Thyroid gland (tissue), 4 donors: ENCODE data around the gene HLA-E. TPM values are rescaled to one million over a fixed set of nuclear protein-coding genes. Genes with fewer than 3 reads are reported as not detected.
A peak's percentile ranks its signal among the peaks of the same experiment; 100 is the strongest.

Experiments used
- DNase-seq, 2 donors: peaks; one replicate each; pipeline ENCODE4 v3.0.0-alpha.2; 2019
- H3K27ac ChIP-seq, 3 donors: fragments of 200-600 bp; sonication (generic); 1 replicate in 2 of 3; 2 replicates in 1 of 3; pipeline ENCODE4 v1.5.1; 2016 to 2019; ENCODE audit warnings: mild to moderate bottlenecking in 1 of 3, moderate library complexity in 1 of 3
- H3K27me3 ChIP-seq: fragments of 200-600 bp; sonication (generic); one replicate; pipeline ENCODE4 v1.5.1; 2019
- H3K36me3 ChIP-seq, 2 donors: fragments of 200-600 bp; sonication (generic); one replicate each; pipeline ENCODE4 v1.5.1; 2016 to 2019
- H3K4me1 ChIP-seq, 2 donors: fragments of 200-600 bp; sonication (generic); one replicate each; pipeline ENCODE4 v1.5.1; 2017 to 2019
- H3K4me3 ChIP-seq, 3 donors: fragments of 200-600 bp; sonication (generic); replicated peaks in 1 of 3; 1 replicate in 2 of 3; 2 replicates in 1 of 3; pipeline ENCODE4 v1.5.1; 2016; ENCODE audit warnings: mild to moderate bottlenecking in 1 of 3
- H3K9me3 ChIP-seq: fragments of 200-600 bp; sonication (generic); one replicate; pipeline ENCODE4 v1.5.1; 2017
- POLR2A ChIP-seq, 2 donors: fragments of 450-650 bp; IDR thresholded peaks; one replicate each; pipeline ENCODE4 v1.6.1; 2017; ENCODE audit warnings: antibody characterized with exemption in 2 of 2, mild to moderate bottlenecking in 2 of 2, moderate library complexity in 1 of 2
- WGBS, 2 donors: methylation state at CpG; one replicate each; pipeline ENCODE4 v1.1.5; 2017; 5-methylcytosine and 5-hydroxymethylcytosine counted together
- intact Hi-C: fragments of 100-400 bp; cut with DNase I; formaldehyde crosslinking; loops from one replicate; pipeline ENCODE4 v1.15.1; 2023
- total RNA-seq, 4 donors: library from RNA; depleted of rRNA; stranded (reverse); fragments of >200 nt; gene quantifications; one replicate each; pipeline ENCODE4 v1.2.3, GENCODE V29; 2016
- TF ChIP-seq, protein P1 (sequence below), 6 experiments: fragments of 200-600 bp in 3 of 6; fragments of 450-650 bp in 3 of 6; sonication (generic) in 3 of 6; IDR thresholded peaks; one replicate each; pipeline ENCODE4 v1.5.1; 2016 to 2019; ENCODE audit warnings: antibody characterized with exemption in 6 of 6, mild to moderate bottlenecking in 2 of 6, inconsistent platforms in 1 of 6, moderate library complexity in 1 of 6

HLA-E gene
- total RNA-seq, 4 donors from 2014 or later, result 382 to 717 (median 457) TPM

DNA sequence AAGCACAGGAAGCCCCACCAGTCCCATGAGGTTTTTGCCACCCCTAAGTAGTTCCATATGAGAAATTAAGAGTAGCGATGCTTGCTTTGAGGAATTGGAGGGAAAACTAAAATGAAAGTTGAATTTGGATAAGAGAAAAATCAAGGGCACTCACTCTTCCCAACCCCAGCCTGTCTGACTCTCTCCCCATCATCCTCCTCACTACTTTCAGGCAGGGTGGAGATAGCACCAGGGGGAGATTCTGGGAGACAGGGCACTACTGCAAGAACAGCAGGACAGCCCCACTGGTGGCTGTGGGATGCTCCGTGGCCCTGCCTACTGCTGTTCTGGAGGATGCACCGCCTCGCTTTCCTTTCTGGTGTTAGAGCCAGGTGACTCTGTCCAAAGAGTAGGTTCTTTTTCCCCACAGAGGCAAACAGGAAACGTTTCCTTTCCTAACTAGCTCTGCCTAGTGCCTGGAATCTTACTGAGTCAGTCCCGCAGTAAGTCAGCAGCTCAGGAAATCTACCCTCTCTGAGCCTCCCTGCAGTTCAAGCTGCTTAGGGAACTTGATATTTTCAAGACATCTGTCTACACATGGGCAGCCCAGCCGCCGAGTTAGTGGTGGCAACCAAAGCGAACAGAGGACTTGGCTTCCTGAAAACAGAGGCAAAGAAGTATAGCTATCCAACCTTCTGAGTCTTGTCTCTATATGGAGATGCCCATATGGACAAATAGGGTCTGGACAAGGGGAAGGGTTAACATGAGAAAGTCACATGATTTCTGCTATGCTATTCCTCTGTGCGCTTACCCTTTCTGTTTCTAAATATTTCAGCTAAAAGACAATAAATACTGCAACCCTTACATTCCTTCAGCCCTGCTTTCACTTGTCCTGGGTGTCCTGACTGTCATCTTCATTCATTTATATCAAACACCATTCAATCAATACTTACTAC lies 11.4 kb downstream of the HLA-E start:
- WGBS, 2 donors, result 60 to 64% methylated on average over 10 of the region's 10 CpGs
- H3K36me3 ChIP-seq, result no peaks in the 10 kb centered on the region
- no peaks in the 10 kb centered on the region for H3K27me3 ChIP-seq
- intact Hi-C loops, result no loop called here
- H3K27ac ChIP-seq, result peak overlapping the region; percentile 38 to 65 (median 58)
- no peak overlapping the region for H3K4me3 ChIP-seq
- TF ChIP-seq, protein P1, sequence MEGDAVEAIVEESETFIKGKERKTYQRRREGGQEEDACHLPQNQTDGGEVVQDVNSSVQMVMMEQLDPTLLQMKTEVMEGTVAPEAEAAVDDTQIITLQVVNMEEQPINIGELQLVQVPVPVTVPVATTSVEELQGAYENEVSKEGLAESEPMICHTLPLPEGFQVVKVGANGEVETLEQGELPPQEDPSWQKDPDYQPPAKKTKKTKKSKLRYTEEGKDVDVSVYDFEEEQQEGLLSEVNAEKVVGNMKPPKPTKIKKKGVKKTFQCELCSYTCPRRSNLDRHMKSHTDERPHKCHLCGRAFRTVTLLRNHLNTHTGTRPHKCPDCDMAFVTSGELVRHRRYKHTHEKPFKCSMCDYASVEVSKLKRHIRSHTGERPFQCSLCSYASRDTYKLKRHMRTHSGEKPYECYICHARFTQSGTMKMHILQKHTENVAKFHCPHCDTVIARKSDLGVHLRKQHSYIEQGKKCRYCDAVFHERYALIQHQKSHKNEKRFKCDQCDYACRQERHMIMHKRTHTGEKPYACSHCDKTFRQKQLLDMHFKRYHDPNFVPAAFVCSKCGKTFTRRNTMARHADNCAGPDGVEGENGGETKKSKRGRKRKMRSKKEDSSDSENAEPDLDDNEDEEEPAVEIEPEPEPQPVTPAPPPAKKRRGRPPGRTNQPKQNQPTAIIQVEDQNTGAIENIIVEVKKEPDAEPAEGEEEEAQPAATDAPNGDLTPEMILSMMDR (IDR thresholded peaks at IDR 0.05), result no peak
- no peak for TF ChIP-seq POLR2A (IDR thresholded peaks at IDR 0.05)
- H3K4me1 ChIP-seq, result peaks cover 0 to 5% of the 10 kb centered on the region in 2 donors
- H3K9me3 ChIP-seq, result no peaks in the 10 kb centered on the region
- no peak for DNase-seq

DNA sequence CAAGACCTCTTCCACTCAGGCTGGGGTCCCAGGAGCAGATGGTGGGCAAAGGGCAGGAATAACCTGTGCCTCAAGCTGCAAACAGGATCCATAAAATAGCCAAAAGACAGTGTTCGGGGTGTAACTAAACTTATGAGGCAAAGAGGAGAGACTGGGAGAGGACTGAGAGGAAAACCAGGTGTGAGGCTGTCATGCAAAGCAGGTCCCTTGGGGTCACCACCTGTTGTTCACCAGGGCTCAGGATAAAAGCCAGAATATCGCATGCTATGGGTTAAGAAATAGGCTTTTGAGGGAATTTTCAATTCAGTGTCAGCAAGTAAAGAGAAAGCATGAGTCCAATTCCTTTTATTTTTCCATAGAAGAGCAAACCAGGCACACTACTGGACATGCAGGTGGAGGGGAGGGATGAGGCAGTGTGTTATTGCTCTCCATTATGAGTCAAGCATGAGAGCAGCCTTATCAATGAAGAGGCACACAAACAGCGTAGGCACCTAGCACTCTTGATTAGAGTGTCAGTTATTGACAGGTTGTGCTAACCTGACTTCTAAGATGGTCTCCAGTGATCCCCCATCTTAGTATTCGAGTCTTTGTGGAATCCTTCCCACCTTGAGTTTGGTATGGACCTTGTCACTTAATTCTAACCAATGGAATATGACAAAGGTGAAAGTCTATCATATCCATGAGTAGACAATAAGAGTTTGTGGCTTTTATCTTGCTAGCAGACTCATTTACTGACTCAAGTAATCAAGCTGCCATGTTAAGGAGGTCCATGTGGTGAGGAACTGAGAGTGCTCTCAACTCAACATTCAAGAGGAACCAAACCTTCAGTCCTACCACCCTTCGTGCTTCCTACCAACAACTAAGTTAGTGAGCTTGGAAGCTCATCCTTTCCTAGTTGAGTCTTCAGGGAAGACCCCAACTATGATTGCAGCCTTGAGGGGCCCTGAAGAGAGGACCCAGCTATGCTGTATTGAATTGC lies 18.8 kb downstream of the HLA-E start:
- Histone ChIP-seq H3K27ac (no peak overlapping the region), H3K4me1 (no peaks in the 10 kb centered on the region), H3K36me3 (no peaks in the 10 kb centered on the region), H3K4me3 (no peak overlapping the region), H3K27me3 (no peaks in the 10 kb centered on the region), H3K9me3 (no peaks in the 10 kb centered on the region)
- intact Hi-C loops, result no loop called here
- no peak for DNase-seq
- 86 to 91% methylated on average over 5 of the region's 5 CpGs for WGBS, 2 donors
- TF ChIP-seq POLR2A (IDR thresholded peaks at IDR 0.05), result no peak
- TF ChIP-seq, protein P1 (IDR thresholded peaks at IDR 0.05), result no peak

DNA sequence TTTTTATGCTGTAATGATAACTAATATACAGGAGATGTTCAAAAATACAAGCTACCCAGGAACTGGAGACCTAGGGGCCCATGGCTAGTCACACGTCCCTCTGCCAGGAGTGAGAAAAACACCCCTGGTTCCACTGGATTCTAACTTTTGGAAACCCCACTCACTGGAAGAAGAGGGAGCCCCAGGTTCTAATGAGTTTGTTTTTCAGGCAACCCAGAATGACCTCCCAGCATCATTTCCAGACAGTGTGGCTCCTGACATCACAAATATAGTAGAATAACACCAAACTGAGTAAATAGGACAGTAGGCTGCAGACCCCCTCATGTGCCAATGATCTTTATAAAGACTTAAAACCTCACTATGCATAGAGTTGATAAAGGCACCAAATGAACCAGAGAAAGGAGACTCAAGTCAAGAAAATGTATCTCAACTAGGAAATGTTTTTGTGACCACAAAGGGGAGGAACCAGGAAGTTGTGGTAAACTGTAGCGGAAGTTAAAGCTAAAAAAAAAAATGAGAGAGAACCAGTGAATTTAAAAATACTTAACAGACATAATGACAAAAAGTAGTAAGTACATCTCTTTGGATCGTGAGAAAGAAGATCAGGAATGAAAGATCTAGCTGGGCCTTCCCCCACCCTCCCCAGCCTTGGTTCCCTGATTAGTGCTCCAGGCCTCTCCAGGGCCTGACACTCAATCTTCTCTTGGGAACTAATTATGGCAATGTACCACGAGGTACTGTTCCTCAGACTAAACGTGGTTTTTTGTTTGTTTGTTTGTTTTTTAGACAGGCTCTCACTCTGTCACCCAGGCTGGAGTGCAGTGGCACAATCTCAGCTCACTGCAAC lies 19.8 kb downstream of the HLA-E start:
- TF ChIP-seq, protein P1 (IDR thresholded peaks at IDR 0.05), result no peak
- TF ChIP-seq POLR2A (IDR thresholded peaks at IDR 0.05), result no peak
- intact Hi-C loops, result no loop called here
- no peaks in the 10 kb centered on the region for H3K27me3 ChIP-seq
- WGBS, 2 donors, result 42 to 46% methylated on average over 5 of the region's 5 CpGs
- H3K36me3 ChIP-seq, result no peaks in the 10 kb centered on the region
- DNase-seq, result no peak
- H3K4me3 ChIP-seq, result no peak overlapping the region
- H3K4me1 ChIP-seq, result no peaks in the 10 kb centered on the region
- H3K9me3 ChIP-seq, result no peaks in the 10 kb centered on the region
- no peak overlapping the region for H3K27ac ChIP-seq

DNA sequence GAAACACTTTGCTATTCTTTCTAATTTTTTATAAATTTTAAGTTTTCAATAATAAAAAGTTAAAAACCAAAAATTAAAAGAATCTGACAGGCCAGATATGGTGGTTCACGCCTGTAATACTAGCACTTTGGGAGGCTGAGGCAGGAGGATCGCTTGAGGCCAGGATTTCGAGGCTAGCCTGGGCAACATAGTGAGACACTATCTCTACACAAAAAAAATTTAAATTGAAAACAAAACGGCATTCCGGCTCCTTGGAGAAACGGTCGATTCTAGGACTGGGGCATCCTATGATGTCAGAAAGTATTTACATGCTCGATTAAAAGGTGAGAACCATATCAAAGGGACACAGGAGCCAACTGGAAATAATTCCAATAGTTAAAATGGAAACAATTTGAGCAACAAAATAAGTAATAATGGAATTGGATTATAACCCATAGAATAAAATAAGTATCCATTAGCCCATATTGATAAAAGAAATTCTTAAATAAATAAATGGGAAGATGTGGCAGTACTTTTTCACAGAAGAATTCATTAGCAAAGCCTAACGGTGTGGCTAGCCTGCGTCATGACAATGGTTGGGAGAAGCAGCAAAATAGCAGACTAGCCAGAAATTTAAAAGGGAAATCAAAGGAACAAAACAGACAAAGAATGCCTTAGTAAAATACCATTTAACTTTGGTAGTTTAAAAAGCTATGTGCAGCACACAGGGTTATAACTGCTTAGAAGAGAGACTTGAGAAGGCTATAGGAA lies 21.3 kb downstream of the HLA-E start:
- H3K27ac ChIP-seq, result no peak overlapping the region
- no peaks in the 10 kb centered on the region for H3K27me3 ChIP-seq
- TF ChIP-seq, protein P1 (IDR thresholded peaks at IDR 0.05), result no peak
- TF ChIP-seq POLR2A (IDR thresholded peaks at IDR 0.05), result no peak
- no peak for DNase-seq
- no peaks in the 10 kb centered on the region for H3K9me3 ChIP-seq
- 81 to 85% methylated on average over 10 of the region's 10 CpGs for WGBS, 2 donors
- H3K4me1 ChIP-seq, result no peaks in the 10 kb centered on the region
- intact Hi-C loops, result no loop called here
- no peaks in the 10 kb centered on the region for H3K36me3 ChIP-seq
- no peak overlapping the region for H3K4me3 ChIP-seq
